GM12873 (cell line): ENCODE data around the gene MYO15A.

Experiments used
- TF ChIP-seq, protein P1 (sequence below): IDR thresholded peaks from 2 replicates; pipeline ENCODE4 v1.5.1; 2012; ENCODE audit warnings: low read depth, mild to moderate bottlenecking, moderate library complexity, low read length, control low read depth; ENCODE audit not compliant: insufficient read depth; ENCODE audit errors: missing control alignments

Gene MYO15A

DNA sequence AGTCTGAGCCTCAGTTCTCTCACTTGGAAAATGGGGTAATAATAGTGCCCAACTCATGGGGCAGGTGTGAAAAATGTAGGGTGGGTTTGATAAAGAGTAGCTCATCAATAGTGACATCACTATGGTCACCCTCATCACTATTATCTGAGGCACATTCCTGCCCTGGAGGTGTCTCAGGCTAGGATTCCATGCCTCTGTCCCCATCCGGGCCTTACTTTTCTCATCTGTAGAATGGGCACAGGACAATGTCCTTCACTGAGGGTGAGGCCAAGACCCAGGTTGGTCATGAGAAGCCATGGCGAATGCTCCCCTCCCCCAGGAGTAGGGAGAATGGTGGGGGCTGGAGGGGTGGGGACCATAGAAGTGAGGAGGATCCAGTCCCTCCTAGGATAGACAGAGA is 30.5 kb downstream of the MYO15A start:
- TF ChIP-seq, protein P1, sequence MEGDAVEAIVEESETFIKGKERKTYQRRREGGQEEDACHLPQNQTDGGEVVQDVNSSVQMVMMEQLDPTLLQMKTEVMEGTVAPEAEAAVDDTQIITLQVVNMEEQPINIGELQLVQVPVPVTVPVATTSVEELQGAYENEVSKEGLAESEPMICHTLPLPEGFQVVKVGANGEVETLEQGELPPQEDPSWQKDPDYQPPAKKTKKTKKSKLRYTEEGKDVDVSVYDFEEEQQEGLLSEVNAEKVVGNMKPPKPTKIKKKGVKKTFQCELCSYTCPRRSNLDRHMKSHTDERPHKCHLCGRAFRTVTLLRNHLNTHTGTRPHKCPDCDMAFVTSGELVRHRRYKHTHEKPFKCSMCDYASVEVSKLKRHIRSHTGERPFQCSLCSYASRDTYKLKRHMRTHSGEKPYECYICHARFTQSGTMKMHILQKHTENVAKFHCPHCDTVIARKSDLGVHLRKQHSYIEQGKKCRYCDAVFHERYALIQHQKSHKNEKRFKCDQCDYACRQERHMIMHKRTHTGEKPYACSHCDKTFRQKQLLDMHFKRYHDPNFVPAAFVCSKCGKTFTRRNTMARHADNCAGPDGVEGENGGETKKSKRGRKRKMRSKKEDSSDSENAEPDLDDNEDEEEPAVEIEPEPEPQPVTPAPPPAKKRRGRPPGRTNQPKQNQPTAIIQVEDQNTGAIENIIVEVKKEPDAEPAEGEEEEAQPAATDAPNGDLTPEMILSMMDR, result no peak

DNA sequence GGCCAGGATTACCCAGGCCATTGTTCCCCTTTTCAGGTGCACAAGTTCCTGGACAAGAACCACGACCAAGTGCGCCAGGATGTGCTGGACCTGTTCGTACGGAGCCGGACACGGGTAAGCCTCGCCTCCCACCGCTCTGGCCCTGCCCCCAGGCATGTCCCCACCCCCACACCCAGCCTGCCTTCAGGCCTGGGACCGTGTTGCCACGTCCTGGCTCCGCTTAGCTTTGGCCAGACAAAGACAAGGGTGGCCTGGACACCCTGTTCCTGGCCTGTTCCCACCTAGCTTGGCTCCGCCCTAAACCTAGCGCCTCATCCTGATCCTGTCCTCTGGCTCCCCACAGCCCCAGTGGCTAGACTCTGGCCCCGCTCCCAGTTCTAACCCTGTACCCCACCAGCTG is 30.9 kb downstream of the MYO15A start:
- TF ChIP-seq, protein P1, result no peak

DNA sequence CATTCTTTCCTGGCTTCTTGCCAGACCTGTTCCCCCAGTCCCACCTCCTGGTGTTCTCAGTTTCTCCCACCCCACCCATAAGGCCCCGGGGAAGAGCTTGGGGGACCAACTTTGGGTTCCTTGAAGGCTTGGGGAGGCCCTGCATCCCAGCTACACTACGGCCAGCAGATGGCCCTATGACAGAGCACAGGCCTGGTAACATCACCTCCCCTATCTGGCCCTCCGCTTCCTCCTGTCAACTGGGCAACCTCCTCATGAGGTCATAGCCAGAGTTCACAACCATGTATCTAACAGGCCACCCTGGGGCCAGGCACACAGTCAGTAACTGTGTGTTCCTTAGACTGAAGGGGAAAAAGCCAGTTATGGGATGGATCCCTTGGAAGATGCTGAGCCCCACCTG is 31.4 kb downstream of the MYO15A start:
- TF ChIP-seq, protein P1, result peak; percentile 25

DNA sequence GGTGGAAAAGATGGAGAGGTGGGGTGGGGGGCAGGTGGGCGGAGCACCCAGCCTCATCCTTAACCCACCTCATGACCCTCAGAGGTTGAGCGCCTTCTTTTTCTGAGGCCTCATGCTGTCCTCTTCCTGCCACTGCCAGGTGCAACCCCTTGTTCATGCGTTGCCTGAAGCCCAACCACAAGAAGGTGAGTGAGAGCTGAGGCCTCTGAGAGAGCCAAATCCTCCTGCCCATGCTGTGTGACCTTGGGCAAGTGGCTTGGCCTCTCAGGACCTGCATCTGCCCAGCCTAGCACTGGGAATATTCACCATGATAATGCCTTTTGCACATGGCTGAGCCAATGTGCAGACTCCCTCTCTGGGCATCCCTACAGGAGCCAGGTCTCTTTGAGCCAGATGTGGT is 32.1 kb downstream of the MYO15A start:
- TF ChIP-seq, protein P1, result no peak

DNA sequence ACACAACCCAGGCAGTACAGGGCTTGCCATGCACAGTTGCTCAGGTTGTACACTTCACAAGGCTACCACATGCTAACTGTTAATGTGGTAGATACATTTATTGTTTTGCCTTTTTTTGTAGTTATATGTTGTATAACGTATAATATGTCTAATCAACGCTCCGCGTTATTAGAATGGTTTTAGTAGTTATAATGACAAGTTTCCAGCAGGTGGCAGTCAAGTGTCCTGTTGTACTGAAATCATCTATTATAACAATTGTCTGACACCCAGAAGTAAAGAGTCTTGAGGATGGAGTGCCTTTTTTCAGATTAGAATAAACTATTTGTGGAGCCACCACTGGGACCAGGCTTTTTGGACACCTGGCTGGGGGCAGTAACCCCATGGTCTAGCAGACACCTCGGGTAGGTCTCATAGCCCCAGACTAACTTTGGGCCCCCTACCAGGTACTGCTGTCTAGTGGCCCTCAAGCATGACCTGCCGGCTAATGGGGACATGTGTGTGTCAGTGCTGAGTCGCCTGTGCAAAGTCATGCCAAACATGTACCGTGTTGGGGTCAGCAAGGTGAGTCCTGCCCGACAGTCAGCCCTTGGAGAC is 32.8 kb downstream of the MYO15A start:
- TF ChIP-seq, protein P1, result peak; percentile 51

DNA sequence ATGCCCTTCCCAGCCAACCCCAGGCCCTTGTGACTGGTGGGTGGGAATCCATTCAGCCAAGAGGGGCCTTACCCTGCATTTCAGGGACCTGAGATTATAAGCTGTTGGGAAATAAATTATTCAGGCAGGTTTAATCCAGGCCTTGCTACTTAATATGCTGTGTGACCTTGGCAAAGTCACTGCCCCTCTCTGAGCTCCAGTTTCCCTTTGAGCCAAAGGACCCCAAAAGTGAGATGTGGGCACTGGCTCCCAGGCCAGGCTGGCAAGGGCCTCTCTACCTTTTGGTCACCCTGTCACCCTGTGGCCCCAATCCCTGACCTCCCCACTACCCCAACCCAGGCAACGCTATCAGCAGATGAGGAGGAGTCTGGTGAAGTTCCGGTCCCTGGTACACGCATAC is 33.9 kb downstream of the MYO15A start:
- TF ChIP-seq, protein P1, result no peak

DNA sequence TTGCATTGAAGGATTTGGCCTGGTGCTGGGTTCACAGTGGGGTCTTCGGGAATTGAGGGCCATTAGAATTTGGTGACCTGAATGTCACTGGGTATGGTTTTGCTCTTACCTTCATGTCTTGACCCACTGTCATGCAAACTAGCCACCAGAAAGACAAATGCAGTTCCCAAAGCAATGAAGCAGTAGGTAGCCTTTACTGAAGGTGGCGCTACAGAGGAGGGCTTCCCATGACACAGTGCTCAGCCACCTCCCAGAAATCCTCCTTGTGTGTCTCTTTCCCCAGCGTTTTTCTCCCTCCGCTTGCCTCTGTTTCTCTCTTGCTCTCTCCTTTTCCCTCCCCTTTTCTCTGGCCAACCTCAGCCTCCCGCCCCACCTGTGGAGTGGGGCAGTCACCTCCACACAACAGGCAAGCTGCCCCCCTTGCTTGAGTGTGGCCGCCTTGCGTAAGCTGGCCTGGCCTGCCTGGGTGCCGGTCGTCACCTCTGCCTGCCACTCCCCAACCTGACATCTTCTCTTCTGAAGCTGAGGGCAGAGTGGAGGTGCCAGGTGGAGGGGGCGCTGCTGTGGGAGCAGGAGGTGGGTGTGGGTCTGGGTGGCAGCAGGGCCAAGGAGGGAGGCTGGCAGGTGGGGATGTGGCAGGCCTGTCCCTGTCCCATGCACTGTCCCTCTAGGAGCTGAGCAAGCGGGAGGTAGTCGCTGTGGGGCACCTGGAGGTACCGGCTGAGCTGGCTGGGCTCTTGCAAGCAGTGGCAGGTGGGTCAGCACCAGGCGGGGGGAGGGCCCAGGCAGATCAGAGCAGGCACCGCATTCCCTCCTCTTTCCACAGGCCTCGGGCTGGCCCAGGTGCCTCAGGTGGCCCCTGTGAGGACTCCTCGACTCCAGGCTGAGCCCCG is 34.7 kb downstream of the MYO15A start:
- TF ChIP-seq, protein P1, result peak; percentile 73
